ENCODE data around the gene FSIP1.

DNA sequence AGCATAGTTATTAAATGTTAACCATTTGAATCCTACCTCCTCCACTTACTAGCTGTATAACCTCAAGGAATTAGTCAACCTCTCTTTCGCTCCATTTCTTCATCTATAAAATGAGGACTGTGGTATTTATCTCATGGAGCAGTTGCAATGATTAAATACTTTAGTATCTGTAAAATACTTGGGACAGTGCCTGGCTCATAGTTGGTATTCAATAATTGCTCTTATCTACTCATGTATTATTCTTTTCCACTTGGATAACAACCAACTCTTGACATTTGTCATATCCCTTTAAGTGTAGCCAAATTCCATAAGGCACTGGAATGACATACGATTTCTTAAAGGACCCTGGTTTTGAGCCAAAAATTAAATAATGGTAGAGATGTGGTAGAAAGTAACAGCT lies 72.0 kb downstream of the FSIP1 start:
- TF ChIP-seq, protein P1, sequence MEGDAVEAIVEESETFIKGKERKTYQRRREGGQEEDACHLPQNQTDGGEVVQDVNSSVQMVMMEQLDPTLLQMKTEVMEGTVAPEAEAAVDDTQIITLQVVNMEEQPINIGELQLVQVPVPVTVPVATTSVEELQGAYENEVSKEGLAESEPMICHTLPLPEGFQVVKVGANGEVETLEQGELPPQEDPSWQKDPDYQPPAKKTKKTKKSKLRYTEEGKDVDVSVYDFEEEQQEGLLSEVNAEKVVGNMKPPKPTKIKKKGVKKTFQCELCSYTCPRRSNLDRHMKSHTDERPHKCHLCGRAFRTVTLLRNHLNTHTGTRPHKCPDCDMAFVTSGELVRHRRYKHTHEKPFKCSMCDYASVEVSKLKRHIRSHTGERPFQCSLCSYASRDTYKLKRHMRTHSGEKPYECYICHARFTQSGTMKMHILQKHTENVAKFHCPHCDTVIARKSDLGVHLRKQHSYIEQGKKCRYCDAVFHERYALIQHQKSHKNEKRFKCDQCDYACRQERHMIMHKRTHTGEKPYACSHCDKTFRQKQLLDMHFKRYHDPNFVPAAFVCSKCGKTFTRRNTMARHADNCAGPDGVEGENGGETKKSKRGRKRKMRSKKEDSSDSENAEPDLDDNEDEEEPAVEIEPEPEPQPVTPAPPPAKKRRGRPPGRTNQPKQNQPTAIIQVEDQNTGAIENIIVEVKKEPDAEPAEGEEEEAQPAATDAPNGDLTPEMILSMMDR (IDR thresholded peaks at IDR 0.05), result no peak
- no peak for TF ChIP-seq POLR2AphosphoS5 (IDR thresholded peaks at IDR 0.05)

Measured in upper lobe of left lung (tissue), 4 donors.